ENCODE measurements around the gene SCGB1D1.
"Not testable (repeated sequence)": the region's sequence is repeated elsewhere in the genome, so short reads cannot be mapped to it uniquely, and the experiment has no call there.

SCGB1D1 gene

DNA sequence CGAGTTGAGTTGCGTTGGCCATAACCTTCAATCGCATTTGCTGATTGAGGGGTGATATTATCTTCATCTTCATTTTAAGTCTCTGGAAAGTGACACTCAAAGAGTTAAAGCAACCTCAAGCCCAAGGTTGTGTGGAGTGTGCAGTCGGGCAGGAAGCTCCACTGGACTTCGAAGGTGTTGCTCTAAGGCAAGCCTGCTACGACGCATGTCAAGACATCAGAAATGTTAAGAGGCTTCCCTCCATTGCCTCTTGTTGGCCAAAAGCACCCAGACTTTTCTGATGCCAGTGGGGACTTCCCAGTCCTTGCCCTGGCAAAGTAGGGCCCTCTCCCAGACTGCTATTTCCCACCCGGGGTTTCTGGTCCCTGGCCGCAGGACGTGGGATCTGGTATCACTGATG is 23.6 kb upstream of the SCGB1D1 start:
- no peak for DNase-seq

DNA sequence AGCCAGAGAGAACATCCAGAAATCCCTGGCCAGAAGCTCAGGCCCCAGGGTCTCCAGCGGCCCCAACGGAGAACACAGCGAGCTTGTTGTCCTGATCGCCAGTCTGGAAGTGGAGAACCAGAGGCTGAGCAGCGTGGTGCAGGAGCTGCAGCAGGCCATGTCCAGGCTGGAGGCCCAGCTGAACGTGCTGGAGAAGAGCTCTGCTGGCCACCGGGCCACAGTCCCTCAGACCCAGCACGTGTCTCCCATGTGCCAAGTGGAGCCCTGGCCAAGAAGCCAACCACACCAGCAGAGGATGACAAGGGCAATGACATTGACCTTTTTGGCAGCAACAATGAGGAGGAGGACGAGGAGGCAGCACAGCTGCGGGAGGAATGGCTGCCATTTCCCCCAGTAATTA is 20.6 kb upstream of the SCGB1D1 start:
- no peak for DNase-seq

GRCh38 chr11:62169935-62170334 is 20.1 kb upstream of the SCGB1D1 start:
- DNase-seq: no peak

GRCh38 chr11:62171261-62171723 is 18.7 kb upstream of the SCGB1D1 start:
- DNase-seq: peak in 12 of 14 donors; percentile 5 to 67 (median 48)

DNA sequence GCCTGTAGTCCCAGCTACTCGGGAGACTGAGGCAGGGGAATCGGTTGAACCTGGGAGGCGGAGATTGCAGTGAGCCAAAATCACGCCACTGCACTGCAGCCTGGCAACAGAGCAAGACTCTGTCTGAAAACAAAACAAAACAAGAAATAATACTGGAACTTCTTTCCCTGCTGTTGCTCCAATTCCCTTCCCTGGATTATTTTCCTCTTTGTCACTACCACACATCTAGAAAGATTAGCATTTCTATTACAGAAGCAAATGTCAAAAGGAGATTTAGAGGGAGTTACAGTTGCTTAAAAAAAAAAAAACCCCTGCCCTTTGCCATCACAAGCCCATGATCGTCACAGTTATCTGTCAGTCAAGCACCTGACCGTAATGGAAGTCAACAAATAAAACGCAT is 17.7 kb upstream of the SCGB1D1 start:
- no peak for DNase-seq

GRCh38 chr11:62176766-62177165 is 13.2 kb upstream of the SCGB1D1 start:
- no peak for DNase-seq

- no peak for DNase-seq
These were observed 10.0 kb upstream of the SCGB1D1 start for GRCh38 chr11:62179995-62180394.

DNA sequence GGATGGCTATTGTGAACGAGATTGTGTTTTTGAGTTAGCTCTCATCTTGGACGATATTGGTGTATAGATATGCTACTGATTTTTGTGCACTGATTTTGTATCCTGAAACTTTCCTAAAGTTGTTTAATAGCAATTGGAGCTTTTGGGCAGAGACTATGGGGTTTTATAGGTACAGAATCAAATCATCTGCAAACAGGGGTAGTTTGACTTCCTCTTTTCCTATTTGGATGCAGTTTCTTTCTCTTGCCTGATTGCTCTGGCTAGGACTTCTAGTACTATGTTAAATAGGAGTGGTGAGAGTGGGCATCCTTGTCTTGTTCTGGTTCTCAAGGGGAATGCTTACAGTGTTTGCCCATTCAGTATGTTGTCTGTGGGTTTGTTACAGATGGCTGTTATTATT is 8.9 kb upstream of the SCGB1D1 start:
- no peak for DNase-seq

DNA sequence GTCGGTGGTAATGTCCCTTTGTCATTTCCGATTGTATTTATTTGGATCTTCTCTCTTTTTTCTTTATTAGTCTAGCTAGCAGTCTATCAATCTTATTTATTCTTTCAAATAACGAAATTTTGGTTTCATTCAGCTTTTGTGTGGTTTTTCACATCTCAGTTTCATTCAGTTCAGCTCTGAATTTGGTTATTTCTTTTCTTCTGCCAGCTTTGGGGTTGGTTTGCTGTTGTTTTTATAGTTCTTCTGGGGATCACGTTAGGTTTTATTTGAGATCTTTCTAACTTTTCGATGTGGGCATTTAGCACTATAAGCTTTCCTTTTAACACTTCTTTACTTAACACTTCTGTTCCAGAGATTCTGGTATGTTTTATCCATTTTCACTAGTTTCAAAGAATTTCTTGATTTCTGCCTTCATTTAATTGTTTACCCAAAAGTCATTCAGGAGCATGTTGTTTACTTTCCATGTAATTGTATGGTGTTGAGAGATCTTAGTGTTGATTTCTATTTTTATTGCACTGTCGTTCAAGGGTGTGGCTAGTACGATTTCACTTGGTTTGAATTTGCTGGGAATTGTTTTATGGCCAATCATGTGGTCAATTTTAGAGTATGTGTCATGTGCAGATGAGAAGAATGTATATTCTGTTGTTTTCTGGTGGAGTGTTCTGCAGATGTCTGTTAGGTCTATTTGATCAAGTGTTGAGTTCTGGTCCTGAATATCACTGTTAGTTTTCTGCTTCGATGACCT is 7.7 kb upstream of the SCGB1D1 start:
- DNase-seq: no peak

DNA sequence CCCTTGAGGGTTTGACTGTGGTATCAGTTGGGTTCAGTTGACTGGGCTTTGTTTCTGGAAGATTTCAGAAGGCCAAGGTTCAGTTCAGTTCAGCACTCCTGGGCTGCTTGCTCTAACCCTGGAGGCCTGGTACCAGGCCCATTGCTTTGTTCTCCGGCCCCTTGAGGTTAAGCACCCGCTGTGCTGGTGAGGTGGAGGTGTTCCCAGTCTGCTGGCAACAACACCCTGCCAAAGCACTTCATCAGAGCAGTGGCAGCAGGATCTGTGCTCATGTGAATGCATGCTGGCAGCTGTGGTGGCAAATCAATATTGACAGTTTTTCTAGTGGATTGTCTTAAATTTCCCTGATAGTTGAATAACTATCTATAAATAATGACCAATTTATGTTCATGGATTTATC is 3.8 kb upstream of the SCGB1D1 start:
- no peak for DNase-seq

DNA sequence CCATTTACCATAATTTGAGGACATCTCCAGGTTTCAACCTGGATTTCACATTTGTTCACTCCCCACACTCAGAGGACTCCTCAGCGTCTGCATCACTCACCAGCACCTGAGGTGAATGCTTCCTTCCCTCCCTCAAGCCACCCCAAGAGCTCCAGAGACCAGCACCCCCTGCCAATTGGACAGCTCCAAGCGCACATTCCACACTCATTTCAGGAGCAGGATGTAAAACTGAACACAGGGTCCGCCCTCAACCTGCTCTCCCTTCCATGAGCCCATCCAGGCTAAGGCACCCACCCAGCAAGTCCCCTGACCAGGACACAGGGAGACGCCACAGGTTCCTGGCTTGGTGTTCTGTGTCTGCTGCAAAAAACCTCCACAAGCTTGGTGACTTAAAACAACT is 3.9 kb downstream of the SCGB1D1 start:
- DNase-seq: no peak

DNA sequence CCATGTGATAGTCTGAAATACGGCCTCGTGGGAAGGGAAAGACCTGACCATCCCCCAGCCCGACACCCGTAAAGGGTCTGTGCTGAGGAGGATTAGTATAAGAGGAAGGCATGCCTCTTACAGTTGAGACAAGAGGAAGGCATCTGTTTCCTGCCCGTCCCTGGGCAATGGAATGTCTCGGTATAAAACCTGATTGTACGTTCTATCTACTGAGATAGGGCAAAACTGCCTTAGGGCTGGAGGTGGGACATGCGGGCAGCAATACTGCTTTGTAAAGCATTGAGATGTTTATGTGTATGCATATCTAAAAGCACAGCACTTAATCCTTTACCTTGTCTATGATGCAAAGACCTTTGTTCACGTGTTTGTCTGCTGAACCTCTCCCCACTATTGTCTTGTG is 5.0 kb downstream of the SCGB1D1 start:
- not testable (repeated sequence) for DNase-seq

GRCh38 chr11:62195945-62196344 is 5.9 kb downstream of the SCGB1D1 start:
- no peak for DNase-seq

- not testable (repeated sequence) for DNase-seq
These were observed 7.4 kb downstream of the SCGB1D1 start for GRCh38 chr11:62197400-62197799.

GRCh38 chr11:62201376-62201775 is 11.4 kb downstream of the SCGB1D1 start:
- DNase-seq: no peak

DNA sequence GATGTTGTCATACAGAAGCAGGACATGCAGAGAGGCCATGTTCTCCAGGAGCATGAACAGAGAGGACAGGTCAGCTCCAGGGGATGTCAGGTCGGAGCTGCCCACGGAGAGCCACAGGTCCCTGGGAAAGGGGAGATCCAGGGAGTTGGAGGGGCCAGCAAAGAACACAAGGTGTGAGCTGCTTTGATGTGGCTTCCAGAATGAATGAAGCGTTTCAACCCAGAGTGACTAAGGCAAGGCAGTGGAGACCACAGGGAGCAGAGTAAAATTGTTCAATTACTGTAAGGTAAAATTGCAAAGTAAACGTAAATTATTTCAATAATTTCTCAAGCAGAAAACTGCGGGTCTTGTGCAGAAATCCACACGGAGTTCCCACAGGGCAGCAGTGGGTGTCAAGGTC is 12.9 kb downstream of the SCGB1D1 start:
- no peak for DNase-seq

DNA sequence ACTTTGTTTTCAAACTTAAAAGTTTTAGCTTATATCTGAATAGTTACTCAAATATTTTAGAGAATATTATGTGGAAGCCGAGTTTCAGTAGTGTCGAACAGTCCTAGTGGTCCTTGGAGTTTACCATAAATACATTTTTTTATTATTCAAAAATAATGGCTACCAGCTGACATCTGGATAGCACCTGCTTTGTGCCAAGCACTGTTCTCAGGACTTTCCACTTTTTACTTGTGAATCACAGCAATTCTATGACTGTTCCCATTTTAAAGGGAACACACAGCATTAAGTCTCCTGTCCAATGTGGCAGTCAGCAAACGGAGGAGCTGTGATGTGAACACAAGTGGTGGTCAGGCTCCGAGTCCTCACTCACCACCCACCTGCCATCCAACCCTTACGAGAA is 14.4 kb downstream of the SCGB1D1 start:
- DNase-seq: no peak

- DNase-seq: no peak
These were observed 15.4 kb downstream of the SCGB1D1 start for GRCh38 chr11:62205441-62205840.

DNA sequence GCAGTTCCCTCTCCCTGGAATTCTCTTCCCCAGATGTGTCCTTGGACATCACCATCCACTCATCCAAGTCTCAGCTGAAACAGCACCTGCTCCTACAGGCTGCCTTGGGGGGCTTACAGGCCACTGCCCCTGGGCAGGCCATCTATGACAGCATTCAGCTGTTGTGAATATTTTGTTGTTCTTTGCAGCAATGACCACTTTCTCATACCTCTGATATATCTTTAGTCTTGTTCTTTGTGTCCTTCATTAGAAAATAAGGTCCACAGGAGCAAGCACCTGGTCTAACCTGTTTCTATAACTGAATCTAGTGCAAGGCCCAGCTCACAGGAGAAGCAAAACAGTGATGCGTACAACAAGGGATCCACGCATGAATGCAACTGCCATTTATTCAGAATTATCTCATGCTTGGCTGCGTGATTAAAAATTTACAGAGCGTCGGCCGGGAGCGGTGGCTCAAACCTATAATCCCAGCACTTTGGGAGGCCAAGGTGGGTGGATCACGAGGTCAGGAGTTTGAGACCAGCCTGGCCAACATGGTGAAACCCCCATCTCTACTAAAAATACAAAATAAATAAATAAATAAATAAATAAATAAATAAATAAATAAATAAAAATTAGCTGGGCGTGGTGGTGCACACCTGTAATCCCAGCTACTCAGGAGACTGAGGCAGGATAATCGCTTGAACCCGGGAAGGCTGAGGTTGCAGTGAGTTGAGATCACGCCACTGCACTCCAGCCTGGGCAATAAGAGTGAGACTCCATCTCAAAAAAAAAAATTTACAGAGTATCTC is 16.5 kb downstream of the SCGB1D1 start:
- DNase-seq: not testable (repeated sequence)

DNA sequence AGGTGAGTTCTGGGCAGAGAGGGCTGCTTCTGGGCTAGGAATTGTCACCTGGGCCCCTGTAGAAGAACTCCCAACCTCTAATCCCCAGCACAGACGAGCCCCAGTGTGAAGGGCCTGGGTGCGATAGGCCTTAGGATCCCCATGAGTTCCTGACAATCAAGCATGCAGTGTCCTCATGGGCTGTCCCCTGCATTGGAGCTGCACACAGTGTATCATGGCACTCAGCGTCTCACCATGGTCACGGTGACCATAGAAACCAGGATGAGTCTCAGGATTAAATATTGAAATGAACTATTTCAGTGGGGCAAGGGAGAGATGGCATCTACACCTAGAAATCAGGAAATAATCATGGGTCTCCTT is 18.7 kb downstream of the SCGB1D1 start:
- DNase-seq: no peak

GRCh38 chr11:62217191-62217748 is 27.3 kb downstream of the SCGB1D1 start:
- no peak for DNase-seq

GRCh38 chr11:62221498-62221897 is 31.5 kb downstream of the SCGB1D1 start:
- no peak for DNase-seq

GRCh38 chr11:62223095-62223494 is 33.1 kb downstream of the SCGB1D1 start:
- DNase-seq: no peak

GRCh38 chr11:62233730-62234129 is 43.7 kb downstream of the SCGB1D1 start:
- no peak for DNase-seq
